IPS DF 6.9 (cell line): ENCODE data around the gene KRTAP10-7.

Source experiments
- DNase-seq: peaks from one replicate; pipeline ENCODE4 v3.0.0-alpha.2; 2013; ENCODE audit warnings: low read depth, low spot score
- H3K27ac ChIP-seq: one replicate; pipeline ENCODE4 v1.5.1; 2013; ENCODE audit warnings: low read length, control low read depth
- H3K27me3 ChIP-seq: 2 replicates; pipeline ENCODE4 v1.6.1; 2013; ENCODE audit warnings: mild to moderate bottlenecking, low read length; ENCODE audit not compliant: control insufficient read depth, insufficient read depth
- H3K36me3 ChIP-seq: 2 replicates; pipeline ENCODE4 v1.6.1; 2013; ENCODE audit warnings: low read length; ENCODE audit not compliant: control insufficient read depth, insufficient read depth
- H3K4me1 ChIP-seq: 2 replicates; pipeline ENCODE4 v1.6.1; 2013; ENCODE audit warnings: low read length; ENCODE audit not compliant: control insufficient read depth, insufficient read depth
- H3K4me3 ChIP-seq: 2 replicates; pipeline ENCODE4 v1.5.1; 2013; ENCODE audit warnings: mild to moderate bottlenecking, low read length
- H3K9me3 ChIP-seq: 2 replicates; pipeline ENCODE4 v1.6.1; 2013; ENCODE audit warnings: low read length, inconsistent platforms; ENCODE audit not compliant: control insufficient read depth, insufficient read depth
- WGBS: extraction: QIAGEN DNeasy Blood & Tissue Kit; methylation state at CpG from one replicate; pipeline ENCODE4 v1.1.7; 2013; ENCODE audit warnings: mixed read lengths, missing lambda C conversion rate; ENCODE audit not compliant: insufficient read length, insufficient coverage; 5-methylcytosine and 5-hydroxymethylcytosine counted together

KRTAP10-7 gene

DNA sequence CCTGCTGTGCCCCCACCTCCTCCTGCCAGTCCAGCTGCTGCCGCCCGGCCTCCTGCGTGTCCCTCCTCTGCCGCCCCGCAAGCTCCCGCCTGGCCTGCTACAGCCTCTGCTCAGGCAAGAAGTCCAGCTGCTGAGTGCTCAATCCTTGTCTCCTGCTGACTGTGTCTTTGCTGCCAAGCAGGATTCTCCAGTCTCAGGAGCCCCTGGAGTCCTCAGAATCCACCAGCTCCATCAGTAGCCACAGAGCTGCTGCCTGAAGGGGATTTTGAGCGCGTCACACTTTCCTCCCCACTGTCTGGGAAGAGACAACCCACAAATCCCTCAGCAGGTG is 46.8 kb downstream of the KRTAP10-7 start:
- Histone ChIP-seq H3K27ac (no peak overlapping the region), H3K36me3 (no peaks in the 10 kb centered on the region), H3K4me1 (no peaks in the 10 kb centered on the region; the same call in 1 of the 2 replicates), H3K4me3 (no peak overlapping the region), H3K27me3 (no peaks in the 10 kb centered on the region), H3K9me3 (no peaks in the 10 kb centered on the region)
- DNase-seq, result no peak
- no CpG with 5 or more reads among the region's 8 CpGs for WGBS

DNA sequence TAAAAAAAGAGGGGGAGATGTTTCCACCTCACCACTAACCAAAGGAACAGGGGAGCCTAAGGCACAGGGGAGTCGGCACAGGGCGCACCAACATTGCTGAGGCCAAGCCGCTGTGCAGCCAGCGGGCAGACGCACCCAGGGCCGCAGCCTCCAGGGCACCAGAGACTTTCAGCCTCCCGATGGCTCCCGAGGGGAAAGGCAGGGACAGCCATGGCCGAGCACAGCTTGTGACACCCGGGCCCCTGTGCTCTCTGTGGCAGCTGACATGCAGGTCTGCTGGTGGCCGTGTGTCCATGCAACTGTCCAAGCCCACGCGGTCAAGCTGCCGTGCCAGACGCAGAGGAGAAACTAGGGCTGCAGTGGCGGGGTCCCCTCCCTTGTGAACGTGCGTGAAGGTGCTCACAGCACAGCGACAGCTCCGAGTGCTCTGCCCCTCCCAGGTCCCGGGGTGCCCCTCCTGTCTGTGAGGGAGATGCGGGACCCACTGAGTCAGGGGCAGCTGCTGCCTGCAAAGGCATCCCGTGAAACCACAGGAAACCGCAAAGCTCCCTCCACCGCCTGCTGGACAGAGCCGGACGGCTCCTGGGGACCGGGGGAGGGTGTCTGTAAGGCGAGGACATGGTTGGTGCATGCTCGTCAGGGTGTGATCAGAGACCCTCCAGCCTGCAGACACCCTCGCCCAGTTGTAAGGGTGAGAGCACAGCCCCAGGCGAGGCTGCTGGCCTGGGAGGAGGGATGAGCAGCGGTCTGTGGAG is 48.3 kb downstream of the KRTAP10-7 start:
- Histone ChIP-seq H3K4me1 (no peaks in the 10 kb centered on the region; the same call in 1 of the 2 replicates), H3K9me3 (no peaks in the 10 kb centered on the region), H3K27me3 (no peaks in the 10 kb centered on the region), H3K36me3 (no peaks in the 10 kb centered on the region), H3K27ac (no peak overlapping the region), H3K4me3 (no peak overlapping the region)
- no peak for DNase-seq
- no CpG with 5 or more reads among the region's 33 CpGs for WGBS

DNA sequence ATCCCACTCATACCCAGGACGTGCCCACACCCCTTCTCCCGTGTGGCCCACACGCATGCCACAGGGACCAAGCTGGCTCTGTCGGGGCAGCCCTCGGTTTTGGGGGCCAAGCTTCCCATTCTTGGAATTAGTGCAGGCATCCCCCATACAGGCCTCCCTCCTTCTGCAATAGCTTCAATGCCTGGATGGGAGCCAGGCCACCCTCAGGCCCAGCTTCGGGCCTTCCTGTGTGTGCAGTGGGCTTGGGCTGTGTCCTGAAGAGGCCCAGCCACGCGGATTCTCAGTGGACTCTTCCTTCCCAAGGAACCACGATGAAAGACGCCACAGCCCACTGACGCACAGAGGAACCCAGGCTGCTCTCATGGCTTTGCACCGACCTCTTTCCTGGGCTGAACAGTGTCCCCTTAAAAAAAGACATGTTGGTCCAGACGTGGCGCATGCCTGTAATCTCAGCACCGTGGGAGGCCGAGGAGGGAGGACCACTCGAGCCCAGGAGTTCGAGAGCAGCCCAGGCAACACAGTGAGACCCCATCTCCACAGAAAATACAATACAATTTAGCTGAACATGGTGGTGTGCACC is 49.2 kb downstream of the KRTAP10-7 start:
- no peak for DNase-seq
- Histone ChIP-seq H3K27me3 (no peaks in the 10 kb centered on the region), H3K27ac (no peak overlapping the region), H3K36me3 (no peaks in the 10 kb centered on the region), H3K9me3 (no peaks in the 10 kb centered on the region), H3K4me3 (no peak overlapping the region), H3K4me1 (no peaks in the 10 kb centered on the region; the same call in 1 of the 2 replicates)
- WGBS, result no CpG with 5 or more reads among the region's 18 CpGs

DNA sequence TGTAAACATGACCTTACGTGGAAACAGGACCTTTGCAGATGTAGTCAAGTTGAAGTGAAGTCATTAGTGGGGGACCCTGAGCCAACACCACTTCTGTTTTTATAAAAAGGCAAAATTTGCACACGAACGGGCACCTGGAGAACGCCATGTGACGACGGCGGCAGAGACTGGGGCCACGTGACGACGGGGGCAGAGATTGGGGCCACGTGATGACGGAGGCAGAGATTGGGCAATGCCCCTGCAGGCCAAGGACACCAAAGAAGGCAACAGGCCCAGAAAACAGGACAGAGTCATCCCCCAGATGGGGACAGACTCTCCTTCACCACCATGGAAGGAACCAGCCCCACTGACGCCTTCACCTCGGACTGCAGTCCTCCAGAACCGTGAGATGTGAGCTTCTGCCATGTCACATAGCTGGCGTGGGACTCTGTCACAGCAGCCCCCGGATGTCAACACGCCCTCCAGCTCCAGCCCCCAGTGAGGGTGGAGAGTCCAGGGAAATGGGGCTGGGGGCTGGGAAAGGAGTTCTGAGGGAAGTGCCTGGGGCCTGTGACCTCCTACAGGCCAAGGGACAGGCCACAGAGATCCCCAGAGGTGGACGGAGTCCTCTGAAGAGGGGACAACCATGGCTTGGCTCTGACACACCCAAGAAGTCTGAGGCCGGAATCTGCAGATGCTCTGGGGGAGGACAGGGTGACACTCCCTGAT is 50.0 kb downstream of the KRTAP10-7 start:
- WGBS, result no CpG with 5 or more reads among the region's 20 CpGs
- H3K27ac ChIP-seq, result no peak overlapping the region
- H3K27me3 ChIP-seq, result no peaks in the 10 kb centered on the region

DNA sequence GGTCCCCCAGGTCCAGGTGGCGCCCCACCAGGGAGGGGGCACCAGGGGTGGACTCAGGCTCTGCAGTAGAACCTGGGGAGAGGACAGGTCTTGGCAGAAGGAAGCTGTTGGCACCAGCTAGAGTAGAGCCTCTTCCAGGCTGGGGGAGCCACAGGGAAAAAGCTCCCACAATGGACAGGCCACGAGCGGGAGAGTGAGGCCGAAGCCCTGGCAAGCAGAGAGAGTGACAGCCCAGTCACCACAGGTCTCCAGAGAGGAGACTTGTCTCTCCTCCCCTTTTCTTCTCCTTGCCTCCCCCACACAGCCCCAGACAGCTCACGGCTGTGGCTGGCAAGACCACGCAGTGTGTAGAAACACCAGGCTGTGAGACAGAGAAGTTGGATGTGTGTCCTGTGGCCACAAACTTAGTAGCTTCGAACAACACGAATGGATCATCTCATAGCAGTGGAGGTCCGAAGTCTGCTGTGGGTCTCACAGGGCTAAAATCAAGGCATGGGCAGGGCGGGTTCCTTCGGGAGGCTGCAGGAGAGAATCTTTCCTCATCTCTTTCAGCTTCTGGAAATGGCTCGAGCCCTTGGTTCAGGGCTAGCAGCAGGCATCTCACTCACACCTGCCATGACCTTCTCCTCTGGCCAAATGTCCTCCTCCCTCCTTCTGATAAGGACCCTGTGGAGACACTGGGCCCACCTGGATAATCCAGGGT is 50.7 kb downstream of the KRTAP10-7 start:
- Histone ChIP-seq H3K36me3 (no peaks in the 10 kb centered on the region), H3K27ac (no peak overlapping the region), H3K9me3 (no peaks in the 10 kb centered on the region), H3K4me1 (no peaks in the 10 kb centered on the region; the same call in 1 of the 2 replicates), H3K4me3 (no peak overlapping the region), H3K27me3 (no peaks in the 10 kb centered on the region)
- no CpG with 5 or more reads among the region's 12 CpGs for WGBS
- DNase-seq, result no peak

More for the DNA sequence above, 50.0 kb downstream of the KRTAP10-7 start:
- H3K9me3 ChIP-seq, result no peaks in the 10 kb centered on the region
- no peaks in the 10 kb centered on the region for H3K36me3 ChIP-seq
- H3K4me1 ChIP-seq, result no peaks in the 10 kb centered on the region; the same call in 1 of the 2 replicates
- H3K4me3 ChIP-seq, result no peak overlapping the region
- no peak for DNase-seq
